GM11168 (cell line): ENCODE data around the gene PSMB3.

ENCODE experiments used
- in situ Hi-C: fragments of 300-500 bp; cut with MboI; formaldehyde crosslinking; loops from one replicate; pipeline ENCODE4 v1.12.0; 2022; ENCODE audit warnings: low sequenced_read_pairs; ENCODE audit not compliant: unreplicated experiment

PSMB3 gene

GRCh38 chr17:38752308-38753070, at the start of gene PSMB3:
TSS of gene PSMB3 (plus strand) at chr17:38752741. CDS start at chr17:38752827, 86 bp downstream.
- in situ Hi-C loops: no loop called here

DNA sequence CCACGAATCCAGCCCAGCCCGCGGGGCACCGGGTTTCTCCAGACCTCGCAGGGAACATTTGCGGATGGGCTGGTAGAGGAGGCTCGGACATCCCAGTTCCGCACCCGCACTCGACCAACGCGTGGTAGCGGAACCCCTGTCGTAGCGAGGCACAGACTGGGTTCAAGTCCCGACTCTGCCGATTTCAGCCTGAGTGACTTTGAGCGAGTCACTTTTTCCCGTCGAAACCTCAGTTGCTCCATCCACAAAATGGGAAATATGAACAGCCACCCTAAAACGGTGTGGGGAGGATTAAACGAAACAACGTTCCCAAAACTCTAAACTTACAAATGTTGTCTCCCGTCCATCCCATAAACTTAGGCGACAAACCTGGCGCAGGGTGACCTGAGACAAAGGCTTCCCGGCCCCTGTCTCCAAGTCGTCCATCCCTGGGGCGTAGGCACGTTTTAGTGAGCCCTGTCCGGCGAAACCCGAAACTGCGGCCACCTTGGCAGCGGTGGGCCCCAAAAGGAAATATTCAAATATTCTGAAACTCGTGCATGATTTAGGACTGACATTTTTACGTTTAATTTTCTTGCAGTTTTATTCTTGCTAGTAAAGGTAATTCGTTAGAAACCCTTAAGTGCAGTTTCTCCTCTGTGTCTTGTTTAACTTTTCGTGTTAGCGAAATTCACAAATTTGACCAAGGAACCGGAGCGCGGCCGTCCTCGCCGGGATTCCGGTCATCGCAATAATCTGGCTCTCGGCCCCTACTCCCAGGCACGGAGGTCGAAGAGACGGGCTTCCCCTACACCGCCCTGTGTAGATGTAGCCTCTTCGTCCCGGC, 49.4 kb upstream of the PSMB3 start:
- in situ Hi-C loops: no loop called here

DNA sequence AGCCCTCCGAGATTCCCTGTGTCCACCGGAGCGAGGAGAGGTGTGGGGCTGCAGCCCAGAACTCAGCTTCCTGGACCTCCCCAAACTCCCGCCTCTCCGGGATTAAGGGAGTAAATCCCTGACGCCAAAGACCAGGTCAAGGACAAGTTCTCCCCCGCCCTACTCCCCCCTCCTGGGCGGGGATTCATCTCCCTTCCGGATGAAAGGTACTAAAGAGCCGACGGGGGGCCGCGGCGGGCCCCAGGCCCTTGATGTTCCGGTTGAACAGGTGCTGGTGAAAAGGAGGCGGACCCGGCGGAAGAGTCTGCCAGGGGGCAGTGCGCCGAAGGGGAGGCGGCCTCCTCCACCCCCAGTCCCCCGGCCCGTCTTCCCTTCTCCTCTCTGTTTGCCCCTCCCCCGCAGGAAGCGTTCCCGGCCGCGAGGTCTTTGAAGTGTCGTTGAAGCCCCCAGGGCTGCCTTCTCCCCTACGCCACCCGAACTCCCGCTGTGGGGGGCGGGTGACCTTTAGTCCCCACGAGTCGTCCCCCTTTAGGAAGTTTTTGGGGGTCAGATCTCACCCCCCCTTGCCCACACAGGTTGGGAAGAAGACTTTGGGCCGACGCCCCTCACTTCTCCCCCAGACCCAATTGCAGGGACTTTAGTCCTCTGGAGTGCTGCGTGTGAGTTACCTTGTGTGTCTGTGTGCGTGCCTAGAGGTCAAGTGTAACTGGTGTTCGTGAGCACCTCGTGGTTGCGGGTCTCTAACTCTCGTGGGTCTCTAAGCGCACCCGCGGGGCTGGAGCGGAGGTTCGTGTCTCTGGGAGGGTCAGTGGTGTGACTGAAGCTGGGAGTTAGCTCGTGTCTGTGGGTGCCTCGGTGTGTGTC, 48.6 kb upstream of the PSMB3 start:
- in situ Hi-C loops: no loop called here

DNA sequence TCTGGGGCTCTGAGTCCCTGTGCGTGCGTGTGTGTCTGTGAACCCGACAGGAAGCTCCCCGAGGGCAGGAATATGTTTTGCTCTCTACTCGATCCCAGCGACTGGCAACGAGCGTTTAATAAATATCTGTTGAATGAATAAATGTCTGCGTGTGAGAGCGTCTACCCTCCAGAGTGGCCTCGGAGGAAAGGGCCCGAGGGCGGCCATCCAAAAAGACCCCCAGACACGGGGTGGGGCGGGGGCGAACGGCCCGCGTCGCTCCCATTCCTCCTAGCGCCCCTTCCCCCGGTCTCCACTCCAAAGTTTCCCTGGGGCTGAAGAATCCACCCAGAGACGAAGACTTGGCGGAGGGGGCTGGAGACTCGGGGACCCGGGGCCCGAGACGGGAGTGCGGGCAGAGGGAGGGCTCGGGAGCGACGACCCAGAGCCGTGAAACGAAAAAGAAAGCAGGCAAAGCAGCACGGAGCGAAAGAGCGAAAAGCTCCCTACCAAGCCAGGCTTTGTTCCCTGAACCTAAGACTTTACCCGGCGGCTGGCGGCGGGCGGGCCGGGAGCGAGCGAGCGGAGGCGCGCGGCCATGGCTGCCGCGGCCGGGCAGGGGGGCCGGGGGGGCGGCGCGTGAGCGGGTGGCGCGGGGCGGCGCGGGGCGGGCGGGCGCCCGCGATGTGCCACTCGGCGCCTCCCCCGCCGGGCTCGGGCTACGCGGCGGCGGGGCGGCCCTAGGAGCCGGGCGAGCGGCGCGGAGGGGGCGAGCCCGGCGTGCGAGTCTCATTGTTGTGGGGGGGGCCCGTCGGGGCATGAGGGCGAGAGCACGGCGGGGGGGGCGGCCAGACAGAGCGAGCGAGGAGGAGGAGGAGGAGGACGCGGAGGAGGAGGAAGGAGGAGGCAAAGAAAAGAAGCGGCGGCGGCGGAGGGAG, 47.7 kb upstream of the PSMB3 start, which contains the start of gene MLLT6:
Gene MLLT6 (plus strand): TSS at position 668 of the 917 bp plus-strand sequence. CDS start 360 bp downstream, outside the sequence.
- in situ Hi-C loops: no loop called here

DNA sequence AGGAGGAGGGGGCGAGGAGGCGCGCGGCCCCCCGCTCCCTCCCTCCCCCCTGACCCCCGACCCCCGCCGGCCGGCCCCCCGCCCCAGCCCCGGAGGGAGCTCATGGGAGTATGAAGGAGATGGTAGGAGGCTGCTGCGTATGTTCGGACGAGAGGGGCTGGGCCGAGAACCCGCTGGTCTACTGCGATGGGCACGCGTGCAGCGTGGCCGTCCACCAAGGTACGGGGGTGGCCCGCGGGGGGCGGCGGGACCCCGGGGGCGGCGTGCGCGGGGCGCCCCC, 47.1 kb upstream of the PSMB3 start:
- in situ Hi-C loops: no loop called here

DNA sequence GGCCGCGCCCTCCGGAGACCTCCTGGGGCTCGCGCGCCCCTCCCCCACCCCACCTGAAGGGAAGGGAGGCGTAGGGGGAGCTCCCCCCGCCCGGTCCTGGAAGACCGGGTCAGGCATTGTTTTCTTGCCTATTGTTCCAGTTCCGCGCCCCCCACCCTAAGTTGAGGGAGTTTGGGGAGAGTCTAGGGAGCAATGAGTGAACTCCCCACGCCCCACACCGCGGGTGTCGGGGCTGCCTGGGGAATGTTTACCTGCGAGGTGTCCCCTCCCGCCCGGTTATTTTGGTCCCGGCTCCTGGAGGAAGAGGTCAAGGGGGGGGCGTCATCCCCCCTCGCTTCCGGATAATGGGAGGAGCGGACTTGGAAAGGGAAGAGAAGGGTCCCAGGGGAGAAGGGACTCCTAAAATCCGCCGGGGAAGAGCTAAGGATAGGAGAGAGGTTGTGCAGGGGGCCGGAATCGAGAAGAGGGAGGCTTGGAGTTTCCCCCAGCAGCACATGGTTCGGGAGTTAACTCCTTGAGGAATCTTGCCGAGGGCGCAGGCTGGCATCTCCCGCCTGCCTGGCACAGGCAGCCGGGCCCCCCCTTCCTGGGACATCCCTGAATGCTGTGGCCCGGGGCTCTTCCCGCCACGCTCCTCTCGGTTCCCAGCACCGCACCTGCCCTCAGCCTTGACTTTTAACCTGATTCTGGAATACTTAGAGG, 46.6 kb upstream of the PSMB3 start:
- in situ Hi-C loops: no loop called here

GRCh38 chr17:38706505-38707216, 45.9 kb upstream of the PSMB3 start:
- in situ Hi-C loops: no loop called here

DNA sequence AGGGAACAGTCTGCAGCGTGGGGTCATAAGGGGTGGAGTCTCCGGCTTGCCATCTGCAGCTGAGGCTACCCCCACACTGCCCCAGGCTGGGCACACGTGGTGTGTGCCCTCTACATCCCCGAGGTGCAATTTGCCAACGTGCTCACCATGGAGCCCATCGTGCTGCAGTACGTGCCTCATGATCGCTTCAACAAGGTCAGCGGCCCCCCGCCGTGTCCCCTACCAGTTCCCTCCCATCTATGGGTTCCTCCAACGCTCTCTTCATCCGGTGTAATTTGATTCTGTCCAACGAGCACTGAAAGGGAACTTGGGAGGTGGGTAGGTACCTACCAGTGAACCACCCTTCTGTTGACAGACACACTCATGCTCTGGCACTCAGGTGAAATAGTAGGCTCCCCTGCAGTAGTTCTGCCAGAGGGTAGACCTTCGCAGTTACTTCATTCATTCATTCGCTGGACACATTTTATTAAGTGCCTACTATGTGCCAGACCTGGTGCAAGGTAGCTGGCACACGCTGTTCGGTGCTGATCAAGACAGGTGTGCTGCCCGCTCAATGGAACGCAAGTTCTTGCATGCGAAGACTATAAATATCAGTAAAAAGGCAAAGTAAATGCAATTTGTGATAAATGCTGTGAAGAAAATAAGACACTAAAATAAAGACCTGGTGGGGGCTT, 44.7 kb upstream of the PSMB3 start:
- in situ Hi-C loops: no loop called here

DNA sequence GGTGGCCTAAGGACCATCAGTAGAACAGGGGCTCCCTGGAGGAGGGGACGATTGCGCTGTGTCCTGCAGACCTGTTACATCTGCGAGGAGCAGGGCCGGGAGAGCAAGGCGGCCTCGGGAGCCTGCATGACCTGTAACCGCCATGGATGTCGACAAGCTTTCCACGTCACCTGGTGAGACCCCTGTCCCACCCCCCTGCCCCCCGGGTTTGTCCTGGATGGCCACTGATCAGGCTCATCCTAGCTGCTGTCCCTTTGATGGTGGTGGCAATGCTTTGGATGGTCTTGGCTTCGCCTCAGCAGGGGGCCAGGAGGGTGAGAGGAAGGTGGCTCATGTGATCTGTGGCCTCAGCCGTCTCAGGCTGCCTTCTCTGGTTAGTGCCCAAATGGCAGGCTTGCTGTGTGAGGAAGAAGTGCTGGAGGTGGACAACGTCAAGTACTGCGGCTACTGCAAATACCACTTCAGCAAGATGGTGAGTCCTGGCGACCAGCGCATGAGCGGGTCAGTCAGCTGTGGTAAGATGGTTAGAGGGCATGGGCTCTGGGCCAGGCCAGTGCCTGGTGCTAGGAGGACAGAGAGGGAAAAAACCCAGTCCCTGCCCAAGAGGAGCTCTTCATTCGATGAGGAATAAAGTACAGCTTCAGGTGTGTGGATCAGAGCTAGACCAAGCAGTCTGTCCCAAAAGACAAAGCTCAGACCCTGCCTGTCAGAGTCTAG, 43.3 kb upstream of the PSMB3 start:
- in situ Hi-C loops: no loop called here

DNA sequence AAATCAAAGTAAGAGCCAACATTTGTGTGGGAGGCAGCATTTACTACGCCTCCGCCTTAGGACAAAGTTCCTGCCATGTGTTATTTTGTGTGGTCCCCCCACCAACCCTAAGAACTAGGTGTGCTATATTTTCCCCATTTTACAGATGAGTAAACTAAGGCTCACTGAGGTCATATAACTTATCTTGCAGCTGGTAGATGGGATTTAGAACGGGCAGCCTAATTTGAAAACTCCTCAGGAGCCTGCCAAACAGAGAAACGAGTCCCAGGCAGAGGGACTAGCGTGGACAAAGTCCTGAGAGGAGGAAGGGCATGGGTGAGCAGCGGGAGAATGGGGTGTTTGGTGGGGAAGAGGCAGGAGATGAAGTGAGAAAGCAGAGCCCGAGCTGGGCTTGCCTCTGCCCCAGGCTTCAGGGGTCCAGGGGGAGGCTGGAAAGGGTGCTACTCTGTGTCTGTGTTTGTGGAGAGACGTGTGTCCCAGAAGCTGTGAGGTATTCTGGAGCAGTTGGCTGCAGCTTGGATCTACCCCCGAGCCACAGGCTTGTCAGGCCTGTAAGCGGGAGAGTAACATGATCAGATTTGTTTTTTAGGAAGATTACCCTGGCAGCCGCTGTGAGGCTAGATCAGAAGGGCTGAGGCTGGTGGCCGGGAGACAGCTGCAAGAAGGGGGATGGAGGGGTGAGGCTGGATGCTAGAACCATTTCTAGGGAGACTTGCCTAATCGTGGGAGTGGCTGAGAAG, 42.5 kb upstream of the PSMB3 start:
- in situ Hi-C loops: no loop called here

DNA sequence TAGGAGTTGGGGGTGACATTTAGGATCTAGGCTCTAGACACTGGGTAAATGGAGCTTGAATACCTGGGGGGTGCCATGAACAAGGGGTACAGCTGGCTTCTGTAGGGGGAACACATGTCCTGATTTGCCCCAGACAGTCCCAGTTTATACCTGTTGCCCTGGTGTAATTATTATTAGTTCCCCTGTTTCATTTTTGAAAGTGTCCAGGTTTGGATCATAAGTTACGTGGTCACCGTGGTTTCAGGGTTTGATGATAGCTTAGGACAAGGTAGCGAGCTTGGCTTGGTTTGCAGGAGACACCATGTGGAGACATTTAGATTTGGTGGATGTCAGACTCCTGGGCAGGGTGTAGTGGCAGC, 42.0 kb upstream of the PSMB3 start:
- in situ Hi-C loops: no loop called here

DNA sequence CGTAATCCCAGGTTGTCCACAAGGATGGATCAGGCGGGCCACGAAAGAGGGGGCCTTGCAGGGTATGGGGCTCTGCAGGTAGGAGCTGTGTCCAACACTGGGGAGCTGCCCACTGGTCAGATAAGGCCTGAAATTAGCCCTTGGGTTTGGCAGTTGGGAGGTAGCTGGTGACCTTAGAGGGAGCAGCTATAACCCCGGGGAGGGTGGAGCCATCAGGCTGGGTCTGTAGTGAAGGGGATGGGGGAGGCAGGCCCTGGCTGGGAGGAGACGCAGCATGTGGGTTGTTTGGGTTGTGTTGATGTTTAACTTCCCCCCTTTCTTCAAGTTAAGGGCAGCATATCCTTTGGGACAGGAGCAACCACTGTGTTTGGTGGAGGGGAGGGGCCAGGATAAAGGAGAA, 41.6 kb upstream of the PSMB3 start:
- in situ Hi-C loops: no loop called here

GRCh38 chr17:38711792-38712571, 40.6 kb upstream of the PSMB3 start:
- in situ Hi-C loops: no loop called here

GRCh38 chr17:38712593-38712992, 39.9 kb upstream of the PSMB3 start:
- in situ Hi-C loops: no loop called here

DNA sequence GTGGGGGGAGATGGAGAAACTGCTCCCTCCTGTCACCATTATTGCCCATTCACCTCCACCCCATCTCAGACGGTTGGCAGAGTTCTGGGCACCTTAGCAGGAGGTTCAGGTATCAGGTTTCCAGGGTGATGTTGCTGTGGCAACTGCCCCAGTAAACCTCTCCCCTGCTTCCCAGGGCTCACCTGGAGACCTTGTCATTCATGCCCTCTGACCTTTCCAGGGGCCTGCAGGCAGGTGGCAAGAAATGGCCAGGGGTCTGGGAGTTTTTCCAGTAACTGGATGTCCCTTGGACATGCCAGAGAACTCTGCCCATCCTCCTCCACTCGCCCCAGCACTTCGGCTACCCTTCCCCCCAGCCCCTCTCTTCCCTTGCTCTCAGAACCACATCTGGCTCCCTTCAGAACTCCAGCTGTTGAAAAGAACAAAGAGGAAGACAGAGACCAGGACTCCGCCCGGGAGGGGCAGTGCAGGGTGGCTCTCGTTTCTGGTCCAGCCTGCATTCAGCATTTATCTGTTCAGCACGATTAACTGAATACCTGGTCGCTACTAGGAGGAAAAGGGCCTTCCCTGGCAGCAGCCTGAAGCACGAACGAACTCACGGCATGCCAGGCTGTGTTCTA, 39.0 kb upstream of the PSMB3 start:
- in situ Hi-C loops: no loop called here
